Nephron progenitor cell (in vitro differentiated cells): ENCODE data around the gene LRRC3C.
A peak's percentile ranks its signal among the peaks of the same experiment; 100 is the strongest.

ENCODE experiments used
- DNase-seq: peaks from one replicate; pipeline ENCODE4 v3.0.0; 2021
- H3K27ac Mint-ChIP-seq: 2 replicates; pipeline ENCODE4 v1.8.0; 2021; ENCODE audit warnings: mild to moderate bottlenecking, moderate library complexity, mixed read lengths
- H3K27me3 Mint-ChIP-seq: 2 replicates; pipeline ENCODE4 v1.8.0; 2021; ENCODE audit warnings: mild to moderate bottlenecking, low read depth, mixed read lengths; ENCODE audit not compliant: poor library complexity
- H3K36me3 Mint-ChIP-seq: 2 replicates; pipeline ENCODE4 v1.8.0; 2021; ENCODE audit warnings: low read depth, mixed read lengths
- H3K4me1 Mint-ChIP-seq: 2 replicates; pipeline ENCODE4 v1.8.0; 2021; ENCODE audit warnings: mixed read lengths
- H3K4me3 Mint-ChIP-seq: 2 replicates; pipeline ENCODE4 v1.8.0; 2021; ENCODE audit warnings: mild to moderate bottlenecking, moderate library complexity, mixed read lengths
- H3K9me3 Mint-ChIP-seq: 2 replicates; pipeline ENCODE4 v1.8.0; 2021; ENCODE audit warnings: mild to moderate bottlenecking, moderate library complexity, mixed read lengths
- CTCF ChIP-seq: fragments of 200-600 bp; sonication (generic); IDR thresholded peaks from 2 replicates; pipeline ENCODE4 v1.5.0; 2021; ENCODE audit warnings: antibody characterized with exemption

Gene LRRC3C

DNA sequence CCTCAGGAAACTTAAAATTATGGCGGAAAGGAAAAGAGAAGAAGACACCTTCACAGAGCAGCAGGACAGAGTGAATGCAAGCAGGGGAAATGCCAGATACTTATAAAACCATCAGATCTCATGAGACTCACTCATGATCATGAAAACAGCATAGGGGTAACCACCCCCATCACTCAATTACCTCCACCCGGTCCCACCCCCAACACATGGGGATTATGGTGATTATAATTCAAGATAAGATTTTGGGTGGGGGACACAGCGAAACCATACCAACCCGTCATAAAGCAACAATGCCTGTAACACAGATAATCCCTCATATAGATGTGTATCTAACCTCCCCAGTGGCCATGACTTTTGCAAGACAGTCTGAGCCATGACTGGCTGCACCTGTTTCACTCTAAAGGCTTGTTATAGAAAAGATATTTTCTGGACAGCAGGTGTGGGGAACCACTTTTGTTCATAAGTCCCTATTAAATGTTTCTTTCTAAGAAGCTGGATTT is 28.2 kb downstream of the LRRC3C start:
- peaks cover 23% of the 10 kb centered on the region for H3K27me3 Mint-ChIP-seq
- no peaks in the 10 kb centered on the region for H3K9me3 Mint-ChIP-seq
- DNase-seq, result no peak
- H3K4me3 Mint-ChIP-seq, result no peak overlapping the region
- H3K4me1 Mint-ChIP-seq, result peaks cover 40% of the 10 kb centered on the region
- no peaks in the 10 kb centered on the region for H3K36me3 Mint-ChIP-seq
- no peak for TF ChIP-seq CTCF
- H3K27ac Mint-ChIP-seq, result no peak overlapping the region

GRCh38 chr17:39960524-39961041 is 33.1 kb downstream of the LRRC3C start:
- Mint-ChIP-seq H3K27ac (no peak overlapping the region), H3K36me3 (no peaks in the 10 kb centered on the region), H3K9me3 (no peaks in the 10 kb centered on the region), H3K27me3 (peaks cover 22% of the 10 kb centered on the region), H3K4me1 (peaks cover 43% of the 10 kb centered on the region), H3K4me3 (no peak overlapping the region)
- no peak for TF ChIP-seq CTCF
- DNase-seq, result no peak

GRCh38 chr17:39962642-39963220 is 35.2 kb downstream of the LRRC3C start, which contains the start of gene GSDMA:
GSDMA (plus strand) TSS chr17:39963004; CDS start chr17:39965688, 2,684 bp downstream.
- no peak for TF ChIP-seq CTCF
- Mint-ChIP-seq H3K27ac (peak within 1 kb of the TSS; percentile 35), H3K9me3 (no peaks in the 10 kb centered on the region), H3K27me3 (peaks cover 30% of the 10 kb centered on the region), H3K4me3 (no peak within 1 kb of the TSS), H3K36me3 (no peaks in the 10 kb centered on the region), H3K4me1 (peaks cover 43% of the 10 kb centered on the region)
- DNase-seq, result no peak

- no peak for DNase-seq
- no peak overlapping the region for H3K27ac Mint-ChIP-seq
- peaks cover 40% of the 10 kb centered on the region for H3K4me1 Mint-ChIP-seq
- H3K4me3 Mint-ChIP-seq, result no peak overlapping the region
- no peaks in the 10 kb centered on the region for H3K36me3 Mint-ChIP-seq
- no peaks in the 10 kb centered on the region for H3K9me3 Mint-ChIP-seq
- no peak for TF ChIP-seq CTCF
- H3K27me3 Mint-ChIP-seq, result peaks cover 32% of the 10 kb centered on the region
Measured at GRCh38 chr17:39963829-39964228, 36.3 kb downstream of the LRRC3C start.

- H3K36me3 Mint-ChIP-seq, result no peaks in the 10 kb centered on the region
- peaks cover 28% of the 10 kb centered on the region for H3K4me1 Mint-ChIP-seq
- no peak for DNase-seq
- peaks cover 40% of the 10 kb centered on the region for H3K27me3 Mint-ChIP-seq
- no peak for TF ChIP-seq CTCF
- H3K4me3 Mint-ChIP-seq, result no peak overlapping the region
- no peaks in the 10 kb centered on the region for H3K9me3 Mint-ChIP-seq
- H3K27ac Mint-ChIP-seq, result no peak overlapping the region
Measured at GRCh38 chr17:39965017-39965699, 37.6 kb downstream of the LRRC3C start.
